ENCODE measurements around the gene SHPK.
"Not testable (repeated sequence)": the region's sequence is repeated elsewhere in the genome, so short reads cannot be mapped to it uniquely, and the experiment has no call there.

The SHPK gene

DNA sequence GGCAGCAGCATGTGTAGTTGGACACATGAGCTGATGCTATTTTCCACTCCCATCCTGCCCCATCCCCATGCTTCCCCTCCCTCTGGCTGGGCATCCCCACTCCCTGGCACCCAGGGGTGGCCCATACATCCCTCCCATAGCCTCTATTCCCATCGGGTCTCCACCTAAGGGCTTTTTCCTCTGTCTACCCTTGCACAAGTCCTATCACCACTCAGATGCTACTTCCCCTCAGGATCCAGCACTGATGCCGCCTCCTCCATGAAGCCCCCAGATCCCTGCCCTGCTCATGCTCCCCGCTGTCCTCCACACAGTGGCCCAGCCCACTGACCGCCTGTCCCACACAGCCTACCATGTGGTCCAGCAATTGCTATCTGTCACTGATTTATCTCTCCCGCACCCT is 42.7 kb downstream of the SHPK start:
- in situ Hi-C loops (cut with MboI; ENCODE audit: low sequenced_read_pairs), result no loop called here

DNA sequence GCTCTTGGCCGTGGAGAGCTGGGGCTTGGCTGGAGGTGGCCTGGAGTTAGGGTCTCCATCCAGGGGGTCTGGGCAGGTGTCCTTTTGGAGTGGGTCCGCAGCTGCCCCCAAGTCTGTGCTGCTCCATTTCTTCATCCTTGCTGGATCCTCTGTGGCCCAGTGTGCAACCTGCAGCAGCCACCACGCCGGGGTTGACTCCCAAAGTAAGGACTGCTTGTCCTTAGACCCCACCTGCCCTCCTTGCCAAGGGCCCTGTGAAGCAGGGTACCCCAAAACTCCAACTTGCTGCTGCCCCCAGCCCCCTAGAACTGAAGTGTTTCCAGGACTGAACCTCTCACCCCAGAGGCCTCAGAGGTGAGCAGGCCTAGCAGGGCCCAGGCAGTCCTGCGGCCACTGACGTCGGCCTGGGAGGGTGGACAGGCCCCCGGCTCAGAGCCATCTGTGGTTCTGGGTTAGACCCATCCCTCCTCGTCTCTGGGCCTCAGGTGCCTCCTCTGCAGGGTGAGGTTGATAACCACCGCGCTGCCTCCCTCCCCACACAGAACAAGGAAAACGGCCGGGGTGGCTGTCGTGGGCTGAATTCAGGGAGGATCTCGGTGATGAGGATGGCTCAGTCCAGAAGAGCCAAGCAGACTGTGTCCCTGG is 43.7 kb downstream of the SHPK start:
- in situ Hi-C loops (cut with MboI; ENCODE audit: low sequenced_read_pairs), result no loop called here

DNA sequence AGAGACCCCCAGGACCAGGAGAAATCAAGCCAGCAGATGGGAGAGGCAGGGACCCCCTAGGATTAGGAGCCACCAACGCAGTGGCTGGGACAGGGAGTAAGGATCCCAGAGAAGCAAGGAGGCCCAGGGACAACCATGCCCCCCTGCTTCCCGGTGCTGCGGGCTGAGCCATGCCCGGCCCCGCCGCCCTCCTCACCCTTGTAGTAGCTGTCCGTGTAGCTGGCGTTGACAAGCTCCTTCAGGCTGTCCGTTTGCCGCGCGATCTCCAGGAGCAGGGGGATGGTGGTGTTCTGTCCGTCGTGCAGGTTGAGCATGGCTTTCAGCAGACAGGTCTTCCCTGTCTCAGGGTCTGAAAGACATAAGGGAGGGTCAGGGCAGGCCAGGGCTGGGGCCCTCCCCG is 45.3 kb downstream of the SHPK start:
- in situ Hi-C loops (cut with MboI; ENCODE audit: low sequenced_read_pairs), result no loop called here

DNA sequence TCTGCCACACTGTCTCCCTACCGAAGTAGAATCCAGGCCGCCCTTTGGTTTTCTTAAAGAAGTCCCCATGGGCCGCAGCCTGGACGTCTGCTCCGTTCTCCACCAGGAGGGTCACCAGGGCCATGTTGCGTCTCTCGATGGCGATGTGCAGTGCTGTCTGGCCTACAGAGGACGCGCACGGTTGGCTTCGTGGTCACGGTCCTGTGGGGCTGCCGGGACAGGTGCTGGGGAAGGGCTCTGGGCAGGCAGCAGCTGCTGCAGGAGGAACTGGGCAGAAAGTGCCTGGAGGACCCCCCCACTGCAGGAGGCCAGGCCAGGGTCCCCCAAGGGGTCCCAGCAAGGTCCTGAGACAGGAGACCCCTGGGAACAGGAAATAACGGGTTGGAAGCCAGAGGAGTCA is 45.8 kb downstream of the SHPK start:
- in situ Hi-C loops (cut with MboI; ENCODE audit: low sequenced_read_pairs), result no loop called here

DNA sequence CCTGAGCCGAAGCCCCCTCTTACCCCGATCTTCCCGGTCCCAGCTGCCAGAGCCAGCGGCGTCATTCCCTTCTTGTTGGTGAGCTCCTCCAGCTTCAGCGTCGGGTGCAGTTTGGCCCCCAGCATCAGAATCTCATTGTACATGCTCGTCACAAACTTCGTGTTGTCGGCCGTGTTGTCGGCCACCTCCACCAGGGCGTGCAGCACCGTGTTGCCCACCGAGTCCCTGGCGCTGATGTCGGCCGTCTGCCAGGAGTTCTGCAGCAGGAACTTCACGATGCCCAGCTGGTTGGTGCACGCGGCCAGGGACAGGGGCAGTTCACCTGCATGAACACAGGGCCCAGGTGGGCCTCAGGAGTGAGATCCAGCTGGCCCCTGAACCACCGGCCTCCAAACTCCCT is 46.3 kb downstream of the SHPK start:
- in situ Hi-C loops (cut with MboI; ENCODE audit: low sequenced_read_pairs), result no loop called here

DNA sequence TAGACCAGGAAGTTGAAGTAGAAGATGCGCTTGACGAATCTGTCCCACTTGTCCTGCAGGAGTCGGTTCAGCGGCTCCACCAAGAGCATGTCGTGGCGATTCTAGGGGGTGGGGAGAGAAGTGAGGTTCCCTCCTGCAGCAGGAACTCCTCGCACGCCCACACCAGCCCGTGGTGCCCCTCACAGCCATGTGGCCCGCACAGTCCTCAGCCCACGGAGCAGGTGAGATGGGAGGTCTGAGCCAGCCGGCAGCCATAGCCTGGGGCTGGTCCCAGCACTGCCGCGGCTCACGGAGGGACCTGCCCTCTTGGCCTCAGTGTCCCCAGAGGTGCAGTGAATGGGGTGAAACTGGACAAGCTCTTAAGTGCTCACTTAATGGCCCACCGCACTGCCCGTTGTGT is 50.2 kb downstream of the SHPK start:
- in situ Hi-C loops (cut with MboI; ENCODE audit: low sequenced_read_pairs), result no loop called here

DNA sequence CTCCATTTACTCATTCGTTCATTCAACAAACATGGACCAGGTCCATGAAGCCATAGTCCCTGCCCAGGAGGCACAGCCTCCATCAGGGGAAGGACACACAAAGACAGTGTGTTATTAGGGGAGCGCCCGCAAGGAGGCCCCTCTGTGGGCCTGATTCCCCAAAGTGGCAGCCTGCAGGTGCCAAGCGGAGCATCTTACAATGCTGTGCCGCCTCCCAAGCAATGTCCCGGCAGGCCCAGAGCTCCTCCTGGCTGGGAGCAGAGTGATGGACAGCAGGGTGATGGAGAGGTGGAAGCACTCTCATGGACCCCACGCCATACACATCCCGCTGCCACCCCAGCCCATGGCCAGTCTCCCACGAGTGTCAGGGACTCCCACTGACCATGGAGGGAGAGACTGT is 52.6 kb downstream of the SHPK start:
- in situ Hi-C loops (cut with MboI; ENCODE audit: low sequenced_read_pairs), result no loop called here

DNA sequence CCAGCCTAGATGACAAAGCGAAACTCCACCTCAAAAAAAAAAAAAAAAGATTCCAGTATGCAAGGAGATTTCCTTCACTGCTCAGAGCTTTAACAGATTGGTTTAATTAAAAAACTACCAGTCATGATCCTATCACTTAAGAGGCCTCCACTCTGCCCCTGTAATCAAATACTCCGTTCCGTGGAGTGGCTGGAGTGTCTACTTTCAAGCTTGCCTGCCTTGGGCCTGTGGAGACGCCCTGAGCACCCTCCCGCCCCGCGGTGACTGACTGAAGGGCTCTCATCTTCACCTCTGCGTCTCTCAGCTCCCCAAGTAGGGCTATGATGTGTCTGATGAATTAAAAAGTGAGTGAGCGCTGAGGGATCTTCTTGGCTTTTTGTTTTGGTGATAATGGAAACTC is 53.1 kb downstream of the SHPK start:
- in situ Hi-C loops (cut with MboI; ENCODE audit: low sequenced_read_pairs), result no loop called here

DNA sequence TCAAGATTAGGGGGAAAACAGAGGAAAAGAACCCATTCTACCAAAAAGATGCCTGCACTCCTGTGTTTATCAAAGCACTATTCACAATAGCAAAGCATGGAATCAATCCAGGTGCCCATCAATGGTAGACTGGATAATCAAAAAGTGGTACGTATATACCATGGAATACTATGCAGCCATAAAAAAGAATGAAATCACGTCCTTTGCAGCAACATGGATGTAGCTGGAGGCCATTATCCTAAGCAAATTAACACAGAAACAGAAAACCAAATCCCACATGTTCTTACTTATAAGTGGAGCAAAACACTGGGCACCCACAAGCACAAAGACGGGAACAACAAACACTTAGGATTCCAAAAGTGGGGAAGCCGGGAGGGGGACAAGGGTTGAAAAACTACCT is 57.4 kb downstream of the SHPK start:
- in situ Hi-C loops (cut with MboI; ENCODE audit: low sequenced_read_pairs), result not testable (repeated sequence)

DNA sequence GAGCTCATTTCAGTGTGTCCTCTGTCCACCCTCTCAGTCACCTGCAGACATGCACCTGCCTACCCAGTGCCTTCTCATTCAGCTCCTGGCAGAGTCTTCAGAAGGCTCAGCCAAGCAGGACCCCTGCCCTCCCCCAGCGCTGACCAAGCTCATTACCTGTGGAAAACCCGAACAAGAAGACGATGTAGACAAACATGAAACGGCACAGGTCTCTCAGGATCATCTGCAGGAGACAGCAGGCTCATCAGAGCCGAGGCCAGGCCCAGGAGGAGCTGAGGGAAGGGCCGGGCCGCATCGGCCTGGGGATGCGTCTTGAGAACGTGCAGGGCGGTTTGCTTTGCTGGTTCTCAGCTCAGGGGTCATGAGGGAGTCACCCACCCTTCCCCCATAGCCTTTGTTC is 59.1 kb downstream of the SHPK start:
- in situ Hi-C loops (cut with MboI; ENCODE audit: low sequenced_read_pairs), result no loop called here

DNA sequence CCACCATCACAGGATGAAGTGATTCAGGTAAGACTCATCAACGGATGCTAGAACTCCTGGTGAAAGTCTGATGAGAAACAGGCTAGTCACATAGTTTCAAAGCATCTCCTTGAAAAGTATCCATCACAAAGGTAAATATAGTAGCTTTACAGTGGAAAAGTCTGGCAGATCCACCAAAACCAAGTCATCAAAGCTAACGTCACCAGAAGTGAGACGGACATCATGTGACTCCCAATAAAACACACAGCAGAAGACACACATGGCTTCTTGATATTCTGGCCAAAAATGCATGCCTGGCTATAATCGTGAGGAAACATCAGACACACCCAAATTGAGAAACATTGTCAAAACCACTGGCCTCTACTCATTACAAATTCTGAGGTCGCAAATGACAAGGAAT is 60.5 kb downstream of the SHPK start:
- in situ Hi-C loops (cut with MboI; ENCODE audit: low sequenced_read_pairs), result no loop called here

DNA sequence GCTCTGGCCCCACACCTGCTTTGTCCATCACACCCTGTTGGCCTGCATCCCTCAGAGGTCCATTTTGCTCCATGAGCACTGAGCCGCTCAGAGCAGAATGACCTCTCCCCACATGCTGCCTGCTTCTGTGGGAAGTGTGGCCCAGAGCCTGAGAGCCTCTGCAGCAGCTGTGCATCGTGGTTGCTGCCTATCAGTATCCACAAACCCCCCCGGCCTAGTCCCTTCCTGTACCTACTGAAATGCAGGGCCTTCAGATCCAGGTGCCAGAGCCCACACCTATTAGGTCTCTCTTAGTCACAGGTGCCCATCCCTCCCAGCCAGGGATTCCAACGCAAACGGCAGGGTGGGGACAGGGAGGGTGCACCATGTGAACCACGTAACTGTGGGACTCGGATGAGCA is 61.8 kb downstream of the SHPK start:
- in situ Hi-C loops (cut with MboI; ENCODE audit: low sequenced_read_pairs), result no loop called here

DNA sequence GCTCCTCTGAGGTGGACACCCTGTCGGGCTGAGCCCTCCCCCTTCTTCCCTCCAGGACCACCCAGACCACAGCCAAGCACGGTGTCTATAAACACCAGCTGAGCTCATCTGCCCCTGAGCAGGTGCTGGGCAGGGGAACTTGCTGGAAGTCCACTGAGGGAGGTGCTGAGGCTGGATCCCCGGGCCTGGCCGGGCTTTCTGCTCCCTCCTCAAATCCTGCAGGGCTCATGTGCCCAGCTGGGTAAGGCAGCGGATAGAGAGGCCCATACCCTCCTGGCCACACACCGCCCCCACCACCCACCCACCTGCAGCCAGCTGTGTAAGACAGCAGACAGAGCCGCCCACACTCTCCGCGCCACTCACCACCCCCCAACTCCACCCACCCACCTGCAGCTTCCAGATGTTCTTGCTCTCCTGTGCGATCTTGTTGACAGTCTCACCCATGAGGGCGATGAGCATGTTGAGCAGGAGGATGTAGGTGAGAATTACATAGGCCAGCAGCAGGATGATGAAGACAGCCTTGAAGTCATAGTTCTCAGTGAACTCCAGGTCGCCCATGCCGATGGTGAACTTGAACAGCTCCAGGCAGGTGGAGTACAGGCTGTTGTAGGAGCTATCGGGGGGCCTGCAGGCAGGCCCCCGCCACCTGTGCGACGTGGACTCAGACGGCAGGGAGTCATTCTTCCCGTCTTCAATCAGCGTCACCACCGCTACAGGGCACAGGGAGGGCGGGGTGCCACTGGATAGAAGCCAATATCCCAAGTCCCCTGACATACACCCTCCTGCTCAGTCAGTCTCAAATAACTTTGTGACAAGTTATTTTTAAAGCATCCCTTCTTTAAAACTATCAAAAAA is 62.6 kb downstream of the SHPK start:
- in situ Hi-C loops (cut with MboI; ENCODE audit: low sequenced_read_pairs), result no loop called here

DNA sequence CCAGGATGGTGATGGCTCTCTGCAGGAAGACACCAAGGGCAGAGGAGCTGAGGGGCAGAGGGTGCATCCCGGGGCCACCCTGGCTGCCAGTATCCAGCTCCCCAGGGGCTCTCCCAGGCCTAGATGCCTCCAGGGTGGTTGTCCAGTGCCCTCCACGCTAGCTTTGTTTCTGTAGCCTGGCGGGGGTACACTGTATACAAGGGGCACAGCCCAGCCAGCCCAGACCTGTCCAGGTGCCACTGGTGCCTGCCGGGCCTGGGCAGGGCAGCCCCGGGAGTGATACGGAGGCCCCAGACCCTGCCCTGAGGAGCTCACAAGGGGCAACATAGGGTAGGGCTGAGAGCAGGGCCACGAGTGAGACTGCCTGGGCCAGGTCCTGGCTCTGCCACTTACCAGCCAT is 63.8 kb downstream of the SHPK start:
- in situ Hi-C loops (cut with MboI; ENCODE audit: low sequenced_read_pairs), result no loop called here

DNA sequence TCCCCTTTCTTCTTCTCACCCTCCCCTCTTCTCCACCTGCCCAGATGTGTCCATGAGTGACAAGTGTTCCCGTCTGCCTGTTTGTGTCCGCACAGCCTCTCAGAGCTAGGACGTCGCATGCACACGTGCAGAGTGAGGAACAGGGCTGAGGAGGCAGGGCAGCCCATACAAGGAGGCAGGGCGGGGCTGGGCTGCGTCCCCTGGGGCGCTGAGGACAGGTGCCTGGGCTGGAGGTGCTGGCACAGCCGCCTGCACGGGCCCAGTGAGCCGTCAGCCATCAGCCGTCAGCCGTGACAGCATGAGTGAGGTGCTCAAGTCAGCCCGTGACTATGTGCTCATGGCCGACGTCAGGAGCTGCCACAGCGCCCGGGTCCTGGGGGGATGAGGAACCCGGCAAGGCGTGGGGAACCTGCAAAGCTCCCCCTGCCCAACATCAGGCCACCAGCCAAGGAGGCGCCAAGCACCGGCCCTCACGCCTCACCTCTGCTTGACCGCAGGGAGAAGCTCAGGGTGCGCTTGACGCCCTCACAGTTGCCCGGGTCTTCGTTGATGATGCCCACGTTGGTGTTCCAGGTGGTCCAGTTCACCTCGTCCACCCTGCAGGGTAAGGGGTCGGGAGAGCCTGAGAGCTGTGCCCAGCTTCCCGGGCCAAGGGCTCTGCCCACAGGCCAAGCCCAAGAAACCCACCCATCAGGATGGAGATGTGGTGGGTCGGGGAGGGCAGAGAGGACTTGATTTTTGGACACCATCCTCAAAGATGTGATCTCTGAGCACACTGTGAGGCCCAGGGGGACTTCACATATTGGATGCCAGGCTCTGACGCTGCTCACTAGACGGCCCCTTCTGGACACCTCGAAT is 64.8 kb downstream of the SHPK start:
- in situ Hi-C loops (cut with MboI; ENCODE audit: low sequenced_read_pairs), result no loop called here

DNA sequence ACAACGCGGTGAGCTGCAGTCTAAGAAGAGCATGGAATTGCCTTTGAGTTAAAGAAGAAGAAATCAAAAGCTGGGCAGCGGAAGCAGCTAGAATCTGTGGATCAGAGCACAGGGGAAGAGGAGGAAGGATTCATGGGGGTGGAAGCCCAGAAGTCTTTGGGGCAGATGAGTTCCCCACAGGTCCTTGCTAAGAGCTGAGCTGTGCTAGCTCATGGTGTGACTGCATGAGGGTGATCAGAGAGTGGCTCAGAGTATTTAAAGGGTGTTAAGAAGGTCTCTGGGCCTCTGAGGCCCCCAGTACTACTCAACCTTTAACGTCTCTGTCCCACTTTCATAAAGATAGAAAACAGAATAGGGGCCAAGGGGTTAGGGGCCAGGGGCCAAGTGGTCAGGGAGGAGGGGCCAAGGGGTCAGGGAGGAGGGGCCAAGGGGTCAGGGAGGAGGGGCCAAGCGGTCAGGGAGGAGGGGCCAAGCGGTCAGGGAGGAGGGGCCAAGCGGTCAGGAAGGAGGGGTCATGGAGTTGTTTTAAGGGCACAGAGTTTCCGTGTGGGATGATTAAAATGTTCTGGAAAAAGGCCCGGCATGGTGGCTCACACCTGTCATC is 66.4 kb downstream of the SHPK start:
- in situ Hi-C loops (cut with MboI; ENCODE audit: low sequenced_read_pairs), result no loop called here

DNA sequence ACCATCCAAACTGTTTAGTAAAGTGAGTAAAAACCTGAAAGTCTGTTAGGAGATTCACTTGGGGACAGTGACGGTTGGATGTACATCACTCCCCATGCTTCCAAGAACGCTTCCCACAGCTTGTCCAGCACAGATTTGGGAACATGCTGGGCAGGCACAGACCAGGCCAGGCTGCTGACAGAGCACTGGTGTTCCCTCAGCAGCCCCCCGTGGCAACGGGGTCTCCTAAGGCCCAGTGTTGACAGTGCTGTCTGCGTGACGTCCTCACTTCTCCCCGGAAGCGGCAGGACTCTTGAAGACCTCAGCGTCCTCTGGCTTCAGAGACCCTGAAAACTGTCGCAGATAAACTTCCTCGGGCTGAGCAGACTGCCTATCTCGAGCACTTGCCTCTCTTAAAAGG is 69.5 kb downstream of the SHPK start:
- in situ Hi-C loops (cut with MboI; ENCODE audit: low sequenced_read_pairs), result no loop called here

DNA sequence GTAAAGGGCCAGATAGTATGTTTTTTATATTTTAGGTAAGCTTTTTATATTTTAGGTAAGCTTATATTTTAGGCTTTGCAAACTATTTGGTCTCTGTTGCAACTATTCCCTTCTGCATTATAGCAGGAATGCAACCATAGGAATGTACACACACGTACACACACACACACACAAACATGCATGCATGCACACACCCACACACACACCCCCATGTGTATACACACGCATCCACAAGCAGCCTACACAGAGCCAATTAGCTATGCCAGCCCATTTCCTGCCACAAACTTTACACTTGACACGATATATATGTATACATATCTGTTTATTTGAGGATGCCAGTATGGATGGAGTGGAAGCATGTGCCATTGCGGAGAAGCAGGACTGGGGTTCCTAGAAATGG is 70.9 kb downstream of the SHPK start:
- in situ Hi-C loops (cut with MboI; ENCODE audit: low sequenced_read_pairs), result no loop called here

DNA sequence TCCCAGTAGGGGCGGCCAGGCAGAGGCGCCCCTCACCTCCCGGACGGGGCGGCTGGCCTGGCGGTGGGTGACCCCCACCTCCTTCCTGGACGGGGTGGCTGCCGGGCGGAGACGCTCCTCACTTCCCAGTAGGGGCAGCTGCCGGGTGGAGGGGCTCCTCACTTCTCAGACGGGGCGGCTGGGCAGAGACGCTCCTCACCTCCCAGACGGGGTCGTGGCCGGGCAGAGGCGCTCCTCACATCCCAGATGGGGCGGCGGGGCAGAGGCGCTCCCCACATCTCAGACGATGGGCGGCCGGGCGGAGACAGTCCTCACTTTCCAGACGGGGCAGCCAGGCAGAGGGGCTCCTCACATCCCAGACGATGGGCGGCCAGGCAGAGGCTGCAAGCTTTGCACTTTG is 71.8 kb downstream of the SHPK start:
- in situ Hi-C loops (cut with MboI; ENCODE audit: low sequenced_read_pairs), result not testable (repeated sequence)

DNA sequence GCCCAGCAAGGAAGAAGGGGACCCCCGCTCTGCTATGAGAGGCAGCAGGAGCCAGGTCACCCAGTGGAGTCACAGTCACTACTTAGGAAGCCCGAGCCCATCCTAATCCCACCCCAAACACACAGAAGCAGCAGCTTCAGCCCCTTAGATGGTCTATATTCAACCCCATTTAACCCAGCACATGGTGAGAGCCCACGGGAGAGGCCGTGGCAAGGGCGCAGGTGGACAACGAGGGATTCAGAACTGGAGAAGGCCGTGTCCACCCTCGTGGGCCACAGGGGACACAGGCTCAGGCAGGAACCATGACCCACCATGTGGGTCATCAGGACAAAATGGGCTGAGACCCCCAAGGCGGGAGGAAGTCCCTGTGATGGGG is 76.8 kb downstream of the SHPK start:
- in situ Hi-C loops (cut with MboI; ENCODE audit: low sequenced_read_pairs), result no loop called here

DNA sequence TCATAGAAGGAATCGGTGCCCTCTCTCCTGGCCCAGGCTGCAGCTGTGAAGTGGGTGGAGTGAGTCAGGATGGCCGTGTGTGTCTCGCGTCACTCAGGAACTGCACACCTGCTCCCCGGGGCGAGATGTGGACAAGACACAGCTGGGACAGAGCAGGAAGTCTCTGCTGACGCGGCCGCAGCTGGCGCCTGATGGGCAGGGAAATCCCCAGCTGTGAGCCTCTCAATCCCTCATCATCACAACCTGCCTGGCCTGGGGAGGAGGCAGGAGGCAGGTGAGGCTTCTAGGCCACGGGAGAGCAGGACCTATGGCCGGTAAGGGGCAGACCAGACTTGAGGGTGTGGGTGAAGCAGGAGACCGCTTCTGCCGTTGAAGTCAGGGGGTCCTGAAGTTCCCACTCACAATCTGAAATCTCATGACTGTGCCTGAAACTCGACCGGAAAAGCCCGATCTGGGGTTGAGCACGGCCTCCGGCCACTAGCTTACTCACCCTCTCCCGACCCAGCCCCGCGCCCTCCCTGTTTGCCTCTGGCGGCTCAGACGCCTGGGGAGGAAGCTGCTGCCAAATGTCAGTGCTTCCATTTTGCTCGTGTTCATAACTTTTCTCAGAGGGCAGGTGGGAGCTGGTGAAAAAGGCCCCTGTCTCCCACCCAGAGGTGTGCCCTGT is 77.3 kb downstream of the SHPK start:
- in situ Hi-C loops (cut with MboI; ENCODE audit: low sequenced_read_pairs), result no loop called here

Data from HL-60/S4 treated with retinoic acid at 250 ng/mL for 4 days and 3 days (cell line).